Transverse colon (tissue), 4 donors: Measurements from ENCODE around the gene CPXM2.

Experiments used
- POLR2AphosphoS5 ChIP-seq, 3 donors: sonication (generic); formaldehyde crosslinking; IDR thresholded peaks; one replicate each; pipeline ENCODE4 v1.6.1; 2016; ENCODE audit warnings: antibody characterized with exemption in 3 of 3
- TF ChIP-seq, protein P1 (sequence below), 5 experiments: fragments of 200-600 bp in 3 of 5; fragments of 450-650 bp in 2 of 5; sonication (generic) in 3 of 5; IDR thresholded peaks; 1 replicate in 2 of 5; 2 replicates in 3 of 5; pipeline ENCODE4 v1.5.1; 2016 to 2017; ENCODE audit warnings: antibody characterized with exemption in 5 of 5, inconsistent platforms in 3 of 5, mild to moderate bottlenecking in 2 of 5, moderate library complexity in 1 of 5

DNA sequence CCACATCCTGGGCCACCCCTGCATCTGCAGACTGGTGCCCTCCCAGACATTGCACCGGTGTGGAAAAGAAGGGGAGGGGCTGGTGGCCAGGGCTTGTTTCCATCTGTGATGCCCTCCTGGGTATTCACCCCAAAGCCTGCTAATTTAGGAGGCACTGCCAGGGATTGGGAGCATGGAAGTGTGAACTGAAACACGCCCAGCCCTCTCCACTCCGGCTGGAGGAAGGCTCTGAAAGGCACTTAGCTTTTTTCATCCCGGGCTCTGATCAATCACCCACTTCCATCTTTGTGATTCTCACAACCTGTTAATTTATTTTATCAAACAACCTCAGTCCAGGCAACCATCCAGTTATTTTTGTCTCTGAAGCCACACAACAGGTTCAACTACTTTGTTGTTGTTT lies 20.9 kb upstream of the CPXM2 start:
- TF ChIP-seq POLR2AphosphoS5 (IDR thresholded peaks at IDR 0.05): no peak
- TF ChIP-seq, protein P1, sequence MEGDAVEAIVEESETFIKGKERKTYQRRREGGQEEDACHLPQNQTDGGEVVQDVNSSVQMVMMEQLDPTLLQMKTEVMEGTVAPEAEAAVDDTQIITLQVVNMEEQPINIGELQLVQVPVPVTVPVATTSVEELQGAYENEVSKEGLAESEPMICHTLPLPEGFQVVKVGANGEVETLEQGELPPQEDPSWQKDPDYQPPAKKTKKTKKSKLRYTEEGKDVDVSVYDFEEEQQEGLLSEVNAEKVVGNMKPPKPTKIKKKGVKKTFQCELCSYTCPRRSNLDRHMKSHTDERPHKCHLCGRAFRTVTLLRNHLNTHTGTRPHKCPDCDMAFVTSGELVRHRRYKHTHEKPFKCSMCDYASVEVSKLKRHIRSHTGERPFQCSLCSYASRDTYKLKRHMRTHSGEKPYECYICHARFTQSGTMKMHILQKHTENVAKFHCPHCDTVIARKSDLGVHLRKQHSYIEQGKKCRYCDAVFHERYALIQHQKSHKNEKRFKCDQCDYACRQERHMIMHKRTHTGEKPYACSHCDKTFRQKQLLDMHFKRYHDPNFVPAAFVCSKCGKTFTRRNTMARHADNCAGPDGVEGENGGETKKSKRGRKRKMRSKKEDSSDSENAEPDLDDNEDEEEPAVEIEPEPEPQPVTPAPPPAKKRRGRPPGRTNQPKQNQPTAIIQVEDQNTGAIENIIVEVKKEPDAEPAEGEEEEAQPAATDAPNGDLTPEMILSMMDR (IDR thresholded peaks at IDR 0.05): no peak
